Fibroblast of pulmonary artery (primary cell): ENCODE results near the gene SH3YL1.

Experiments used
- DNase-seq: peaks from one replicate; pipeline ENCODE4 v3.0.0-alpha.2; 2010; ENCODE audit warnings: low read depth
- H3K4me3 ChIP-seq: replicated peaks from 2 replicates; pipeline ENCODE4 v1.5.1; 2011; ENCODE audit warnings: low read depth, mild to moderate bottlenecking, control low read depth, low read length, moderate library complexity
- TF ChIP-seq, protein P1 (sequence below): IDR thresholded peaks from 2 replicates; pipeline ENCODE4 v1.5.1; 2011; ENCODE audit warnings: mild to moderate bottlenecking, control low read depth, low read length, inconsistent platforms; ENCODE audit errors: missing control alignments

SH3YL1 gene

DNA sequence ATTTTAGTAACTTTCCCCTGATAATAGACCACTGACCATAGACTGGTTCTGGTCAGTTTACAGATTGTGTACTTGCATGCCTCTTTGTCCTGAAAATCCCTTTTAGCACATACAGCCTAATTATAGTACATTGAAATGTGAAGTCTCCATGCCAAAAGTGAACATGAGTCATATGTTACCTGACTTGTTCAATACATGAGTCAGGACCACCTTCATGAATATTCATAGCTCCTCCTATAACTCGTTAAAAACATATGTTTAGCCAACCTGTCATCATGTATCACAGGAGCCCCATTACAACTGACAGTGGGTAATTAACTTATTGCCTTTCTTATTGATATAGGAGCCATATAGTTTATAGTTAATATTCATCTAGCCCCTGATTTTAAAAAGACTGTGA, 78.6 kb downstream of the SH3YL1 start:
- no peak overlapping the region for H3K4me3 ChIP-seq
- no peak for DNase-seq
- TF ChIP-seq, protein P1, sequence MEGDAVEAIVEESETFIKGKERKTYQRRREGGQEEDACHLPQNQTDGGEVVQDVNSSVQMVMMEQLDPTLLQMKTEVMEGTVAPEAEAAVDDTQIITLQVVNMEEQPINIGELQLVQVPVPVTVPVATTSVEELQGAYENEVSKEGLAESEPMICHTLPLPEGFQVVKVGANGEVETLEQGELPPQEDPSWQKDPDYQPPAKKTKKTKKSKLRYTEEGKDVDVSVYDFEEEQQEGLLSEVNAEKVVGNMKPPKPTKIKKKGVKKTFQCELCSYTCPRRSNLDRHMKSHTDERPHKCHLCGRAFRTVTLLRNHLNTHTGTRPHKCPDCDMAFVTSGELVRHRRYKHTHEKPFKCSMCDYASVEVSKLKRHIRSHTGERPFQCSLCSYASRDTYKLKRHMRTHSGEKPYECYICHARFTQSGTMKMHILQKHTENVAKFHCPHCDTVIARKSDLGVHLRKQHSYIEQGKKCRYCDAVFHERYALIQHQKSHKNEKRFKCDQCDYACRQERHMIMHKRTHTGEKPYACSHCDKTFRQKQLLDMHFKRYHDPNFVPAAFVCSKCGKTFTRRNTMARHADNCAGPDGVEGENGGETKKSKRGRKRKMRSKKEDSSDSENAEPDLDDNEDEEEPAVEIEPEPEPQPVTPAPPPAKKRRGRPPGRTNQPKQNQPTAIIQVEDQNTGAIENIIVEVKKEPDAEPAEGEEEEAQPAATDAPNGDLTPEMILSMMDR, result no peak

- TF ChIP-seq, protein P1, result no peak
Observed at GRCh38 chr2:184695-185094, 79.1 kb downstream of the SH3YL1 start.

GRCh38 chr2:182509-183122, 81.2 kb downstream of the SH3YL1 start:
- TF ChIP-seq, protein P1, result no peak
- H3K4me3 ChIP-seq, result no peak overlapping the region
- no peak for DNase-seq

More at GRCh38 chr2:184695-185094, 79.1 kb downstream of the SH3YL1 start:
- H3K4me3 ChIP-seq, result no peak overlapping the region
- DNase-seq, result no peak

DNA sequence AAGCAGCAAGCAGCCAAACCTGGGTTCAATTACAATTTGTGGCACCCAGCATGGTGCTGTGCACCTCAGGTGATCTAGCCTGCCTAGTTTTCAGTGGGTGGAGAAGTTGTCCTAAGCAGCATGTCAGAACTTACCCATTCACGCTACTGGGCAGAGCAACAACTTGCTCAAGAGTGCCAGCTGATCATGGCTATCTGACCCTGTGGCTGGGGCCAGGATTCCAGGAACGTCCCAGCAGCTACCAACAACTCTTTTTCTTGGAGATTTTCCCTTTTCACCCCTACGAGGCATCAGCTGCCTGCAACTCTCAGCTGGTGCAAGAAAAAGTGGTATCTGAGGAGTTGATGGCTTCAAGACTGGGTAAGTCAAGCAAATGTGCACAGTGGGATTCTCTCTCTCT, 83.5 kb downstream of the SH3YL1 start:
- DNase-seq, result no peak
- TF ChIP-seq, protein P1, result no peak
- H3K4me3 ChIP-seq, result no peak overlapping the region

- no peak overlapping the region for H3K4me3 ChIP-seq
- TF ChIP-seq, protein P1, result no peak
- DNase-seq, result no peak
Observed at GRCh38 chr2:179886-180285, 83.9 kb downstream of the SH3YL1 start.

DNA sequence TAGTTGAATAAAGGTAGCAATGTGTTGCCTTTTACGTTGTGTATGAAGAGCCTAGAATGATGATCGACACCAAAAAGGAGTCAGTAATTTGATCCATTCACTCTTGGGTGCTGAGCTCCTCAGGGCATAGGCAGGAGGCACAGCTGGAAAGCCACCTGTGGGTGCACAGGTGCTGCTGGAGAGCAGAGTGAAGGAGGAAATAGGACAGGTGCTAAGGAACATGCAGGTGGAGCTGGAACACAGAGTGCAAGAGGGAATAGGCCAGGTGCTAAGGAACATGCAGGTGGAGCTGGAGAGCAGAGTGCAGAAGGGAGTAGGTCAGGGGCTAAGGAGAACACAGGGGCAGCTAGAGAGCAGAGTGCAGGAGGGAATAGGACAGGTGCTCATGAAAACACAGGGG, 86.1 kb downstream of the SH3YL1 start:
- H3K4me3 ChIP-seq, result no peak overlapping the region
- TF ChIP-seq, protein P1, result no peak
- DNase-seq, result no peak

DNA sequence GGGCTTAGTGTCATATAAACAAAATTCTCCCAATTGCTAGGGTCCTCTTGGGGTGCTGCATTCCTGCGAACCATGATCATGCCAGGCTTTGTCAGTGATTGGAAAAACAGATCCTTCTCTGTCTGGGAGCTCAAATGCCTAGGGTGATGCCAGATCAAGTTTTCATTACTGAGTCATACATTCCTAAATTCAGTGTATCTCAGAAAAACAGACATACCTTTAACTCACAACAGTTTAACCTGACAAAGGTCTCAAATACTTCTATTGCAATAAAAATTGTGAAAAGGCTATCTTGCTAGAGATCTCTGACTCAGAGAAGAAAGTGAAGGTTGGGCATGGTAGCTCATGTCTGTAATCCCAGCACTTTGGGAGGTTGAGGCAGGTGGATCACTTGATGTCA, 86.9 kb downstream of the SH3YL1 start:
- no peak for DNase-seq
- H3K4me3 ChIP-seq, result no peak overlapping the region
- TF ChIP-seq, protein P1, result no peak
